Trophoblast cell (in vitro differentiated cells and primary cell): Measurements from ENCODE around the gene ZNF536.

Experiments used
- DNase-seq, 2 donors: peaks; one replicate each; pipeline ENCODE4 v3.0.0-alpha.2; 2016
- H2AFZ ChIP-seq: 2 replicates; pipeline ENCODE4 v1.6.1; 2013; ENCODE audit warnings: low read length, moderate library complexity, mild to moderate bottlenecking; ENCODE audit not compliant: insufficient read depth, poor library complexity
- H2AK5ac ChIP-seq: 2 replicates; pipeline ENCODE4 v1.6.1; 2013; ENCODE audit warnings: mild to moderate bottlenecking, low read length
- H2BK120ac ChIP-seq: 2 replicates; pipeline ENCODE4 v1.6.1; 2013; ENCODE audit warnings: low read length, mild to moderate bottlenecking, moderate library complexity; ENCODE audit not compliant: insufficient read depth, poor library complexity
- H2BK12ac ChIP-seq: 2 replicates; pipeline ENCODE4 v1.6.1; 2013; ENCODE audit warnings: mild to moderate bottlenecking, low read length, moderate library complexity
- H2BK5ac ChIP-seq: 2 replicates; pipeline ENCODE4 v1.6.1; 2013; ENCODE audit warnings: low read length, low read depth, moderate library complexity, mild to moderate bottlenecking; ENCODE audit not compliant: poor library complexity
- H3K14ac ChIP-seq: 2 replicates; pipeline ENCODE4 v1.6.1; 2013; ENCODE audit warnings: mild to moderate bottlenecking, low read length
- H3K18ac ChIP-seq: 2 replicates; pipeline ENCODE4 v1.6.1; 2013; ENCODE audit warnings: mild to moderate bottlenecking, low read length
- H3K23ac ChIP-seq: 2 replicates; pipeline ENCODE4 v1.6.1; 2013; ENCODE audit warnings: low read length
- H3K27ac ChIP-seq: 2 replicates; pipeline ENCODE4 v1.5.1; 2013; ENCODE audit warnings: low read depth, mild to moderate bottlenecking, inconsistent platforms, low read length, moderate library complexity
- H3K27me3 ChIP-seq: 2 replicates; pipeline ENCODE4 v1.6.1; 2013; ENCODE audit warnings: inconsistent platforms, mild to moderate bottlenecking, low read length, moderate library complexity; ENCODE audit not compliant: insufficient read depth
- H3K36me3 ChIP-seq, 2 experiments: 1 replicate in 1 of 2; 2 replicates in 1 of 2; pipeline ENCODE4 v1.6.1; 2013; ENCODE audit warnings: low read length in 2 of 2, mild to moderate bottlenecking in 2 of 2, moderate library complexity in 1 of 2; ENCODE audit not compliant: insufficient read depth in 2 of 2, control insufficient read depth in 1 of 2
- H3K4ac ChIP-seq: 2 replicates; pipeline ENCODE4 v1.6.1; 2013; ENCODE audit warnings: low read depth, mild to moderate bottlenecking, low read length, moderate library complexity
- H3K4me1 ChIP-seq, 2 experiments: 1 replicate in 1 of 2; 2 replicates in 1 of 2; pipeline ENCODE4 v1.6.1; 2013; ENCODE audit warnings: low read length in 2 of 2, mild to moderate bottlenecking in 2 of 2, moderate library complexity in 1 of 2; ENCODE audit not compliant: insufficient read depth in 2 of 2, control insufficient read depth in 1 of 2
- H3K4me2 ChIP-seq: 2 replicates; pipeline ENCODE4 v1.6.1; 2013; ENCODE audit warnings: inconsistent platforms, mild to moderate bottlenecking, low read length, moderate library complexity
- H3K4me3 ChIP-seq: 2 replicates; pipeline ENCODE4 v1.5.1; 2013; ENCODE audit warnings: mild to moderate bottlenecking, low read depth, low read length, inconsistent platforms
- H3K79me1 ChIP-seq: one replicate; pipeline ENCODE4 v1.6.1; 2013; ENCODE audit warnings: low read length
- H3K79me2 ChIP-seq: 2 replicates; pipeline ENCODE4 v1.6.1; 2013; ENCODE audit warnings: low read length, mild to moderate bottlenecking; ENCODE audit not compliant: control insufficient read depth, insufficient read depth, poor library complexity
- H3K9ac ChIP-seq: 2 replicates; pipeline ENCODE4 v1.6.1; 2013; ENCODE audit warnings: mild to moderate bottlenecking, low read length
- H3K9me3 ChIP-seq: 2 replicates; pipeline ENCODE4 v1.6.1; 2013; ENCODE audit warnings: low read depth, mild to moderate bottlenecking, control low read depth, inconsistent platforms, low read length; ENCODE audit not compliant: insufficient read depth
- H4K12ac ChIP-seq: 2 replicates; pipeline ENCODE4 v1.6.1; 2013; ENCODE audit warnings: low read depth, mild to moderate bottlenecking, low read length, moderate library complexity
- H4K8ac ChIP-seq: 2 replicates; pipeline ENCODE4 v1.6.1; 2013; ENCODE audit warnings: low read depth, mild to moderate bottlenecking, low read length, moderate library complexity
- H4K91ac ChIP-seq: one replicate; pipeline ENCODE4 v1.6.1; 2013; ENCODE audit warnings: low read depth, mild to moderate bottlenecking, low read length, moderate library complexity
- WGBS: extraction: QIAGEN DNeasy Blood & Tissue Kit; methylation state at CpG from one replicate; pipeline ENCODE4 v1.1.7; 2013; ENCODE audit warnings: missing lambda C conversion rate; ENCODE audit not compliant: insufficient read length, insufficient coverage; ENCODE audit errors: extremely low coverage; 5-methylcytosine and 5-hydroxymethylcytosine counted together

The ZNF536 gene

GRCh38 chr19:30557212-30557611, 185.0 kb downstream of the ZNF536 start:
- no peak overlapping the region for H2AFZ ChIP-seq
- H3K79me1 ChIP-seq = no peaks in the 10 kb centered on the region
- DNase-seq = no peak
- H4K12ac ChIP-seq = no peak overlapping the region
- no peak overlapping the region for H4K91ac ChIP-seq
- H3K18ac ChIP-seq = no peak overlapping the region
- H3K79me2 ChIP-seq = no peaks in the 10 kb centered on the region
- H3K4me2 ChIP-seq = no peak overlapping the region
- H3K4me1 ChIP-seq = no peaks in the 10 kb centered on the region
- no peaks in the 10 kb centered on the region for H3K27me3 ChIP-seq
- no peak overlapping the region for H3K4ac ChIP-seq
- no peak overlapping the region for H2BK12ac ChIP-seq
- H3K36me3 ChIP-seq = no peaks in the 10 kb centered on the region
- no peak overlapping the region for H3K23ac ChIP-seq
- WGBS = no CpG with 5 or more reads among the region's 4 CpGs
- no peaks in the 10 kb centered on the region for H3K9me3 ChIP-seq
- no peak overlapping the region for H2BK5ac ChIP-seq
- H3K4me3 ChIP-seq = no peak overlapping the region
- H2BK120ac ChIP-seq = no peak overlapping the region
- no peak overlapping the region for H3K9ac ChIP-seq
- no peak overlapping the region for H4K8ac ChIP-seq
- no peak overlapping the region for H3K14ac ChIP-seq
- H3K27ac ChIP-seq = no peak overlapping the region
- no peak overlapping the region for H2AK5ac ChIP-seq

GRCh38 chr19:30557927-30558557, 185.9 kb downstream of the ZNF536 start:
- no peak overlapping the region for H2AK5ac ChIP-seq
- H4K12ac ChIP-seq = no peak overlapping the region
- no peak overlapping the region for H3K18ac ChIP-seq
- H3K4me1 ChIP-seq = no peaks in the 10 kb centered on the region
- no peak overlapping the region for H3K4me2 ChIP-seq
- H3K23ac ChIP-seq = no peak overlapping the region
- no peak overlapping the region for H2AFZ ChIP-seq
- H3K9ac ChIP-seq = no peak overlapping the region
- H2BK12ac ChIP-seq = no peak overlapping the region
- no peaks in the 10 kb centered on the region for H3K79me2 ChIP-seq
- WGBS = no CpG with 5 or more reads among the region's 13 CpGs
- H4K8ac ChIP-seq = no peak overlapping the region
- H3K9me3 ChIP-seq = no peaks in the 10 kb centered on the region
- no peak overlapping the region for H4K91ac ChIP-seq
- no peak overlapping the region for H3K4me3 ChIP-seq
- no peaks in the 10 kb centered on the region for H3K27me3 ChIP-seq
- no peak for DNase-seq
- H3K4ac ChIP-seq = no peak overlapping the region
- H3K79me1 ChIP-seq = no peaks in the 10 kb centered on the region
- H2BK120ac ChIP-seq = no peak overlapping the region
- no peak overlapping the region for H2BK5ac ChIP-seq
- no peak overlapping the region for H3K14ac ChIP-seq
- H3K36me3 ChIP-seq = no peaks in the 10 kb centered on the region
- no peak overlapping the region for H3K27ac ChIP-seq

GRCh38 chr19:30558793-30559192, 186.6 kb downstream of the ZNF536 start:
- 100% methylated on average over 3 of the region's 6 CpGs for WGBS
- H3K27me3 ChIP-seq = no peaks in the 10 kb centered on the region
- no peak overlapping the region for H3K27ac ChIP-seq
- H2BK12ac ChIP-seq = no peak overlapping the region
- H3K23ac ChIP-seq = no peak overlapping the region
- no peak overlapping the region for H4K91ac ChIP-seq
- H3K4me3 ChIP-seq = no peak overlapping the region
- no peak overlapping the region for H4K8ac ChIP-seq
- no peak overlapping the region for H3K14ac ChIP-seq
- H2BK5ac ChIP-seq = no peak overlapping the region
- peaks cover 3% of the 10 kb centered on the region for H3K9me3 ChIP-seq
- H2AK5ac ChIP-seq = no peak overlapping the region
- no peak for DNase-seq
- no peak overlapping the region for H2BK120ac ChIP-seq
- H4K12ac ChIP-seq = no peak overlapping the region
- no peaks in the 10 kb centered on the region for H3K79me1 ChIP-seq
- H2AFZ ChIP-seq = no peak overlapping the region
- no peaks in the 10 kb centered on the region for H3K4me1 ChIP-seq
- H3K4ac ChIP-seq = no peak overlapping the region
- H3K18ac ChIP-seq = no peak overlapping the region
- no peaks in the 10 kb centered on the region for H3K79me2 ChIP-seq
- H3K9ac ChIP-seq = no peak overlapping the region
- H3K4me2 ChIP-seq = no peak overlapping the region
- no peaks in the 10 kb centered on the region for H3K36me3 ChIP-seq

DNA sequence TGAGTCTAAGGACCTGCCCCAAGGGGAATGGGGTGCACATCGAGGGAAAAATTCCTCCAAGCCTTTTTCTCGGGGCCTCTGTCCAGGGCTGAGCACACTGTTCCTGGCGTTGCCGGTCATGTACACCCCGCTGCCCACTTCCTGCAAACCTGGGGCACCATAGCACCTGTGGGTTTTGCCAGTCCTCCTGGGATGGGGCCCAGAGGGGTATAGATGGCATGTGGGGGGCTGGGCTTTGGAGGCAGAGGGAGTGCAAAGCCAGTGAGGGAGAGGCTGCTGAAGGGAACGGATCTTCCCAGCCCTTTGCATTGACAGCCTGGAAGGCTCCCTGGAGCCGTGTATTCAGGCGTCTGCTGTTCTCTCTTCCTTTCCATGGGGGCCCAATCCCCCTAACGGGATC, 187.3 kb downstream of the ZNF536 start:
- Histone ChIP-seq H3K18ac (no peak overlapping the region), H4K12ac (no peak overlapping the region), H3K9me3 (peaks cover 3% of the 10 kb centered on the region), H3K27ac (no peak overlapping the region), H3K14ac (no peak overlapping the region), H3K9ac (no peak overlapping the region), H2AK5ac (no peak overlapping the region), H2BK120ac (no peak overlapping the region), H2BK5ac (no peak overlapping the region), H3K4me3 (no peak overlapping the region), H4K91ac (no peak overlapping the region), H3K23ac (no peak overlapping the region), H3K27me3 (no peaks in the 10 kb centered on the region), H3K79me2 (no peaks in the 10 kb centered on the region), H3K4me2 (no peak overlapping the region), H3K36me3 (no peaks in the 10 kb centered on the region), H2AFZ (no peak overlapping the region), H2BK12ac (no peak overlapping the region), H3K4me1 (no peaks in the 10 kb centered on the region), H3K79me1 (no peaks in the 10 kb centered on the region), H4K8ac (no peak overlapping the region), H3K4ac (no peak overlapping the region)
- WGBS = no CpG with 5 or more reads among the region's 9 CpGs
- no peak for DNase-seq
